Testis (tissue), 3 donors: ENCODE measurements around the gene TET2. TPM values are rescaled to one million over a fixed set of nuclear protein-coding genes. Genes with fewer than 3 reads are reported as not detected.

Experiments used
- DNase-seq: peaks from one replicate; pipeline ENCODE4 v3.0.0-alpha.2; 2019
- H3K27ac ChIP-seq, 2 donors: fragments of 200-600 bp; sonication (generic); one replicate each; pipeline ENCODE4 v1.5.1; 2019
- H3K27me3 ChIP-seq: fragments of 200-600 bp; sonication (generic); one replicate; pipeline ENCODE4 v1.5.1; 2019
- H3K36me3 ChIP-seq: fragments of 200-600 bp; sonication (generic); one replicate; pipeline ENCODE4 v1.5.1; 2017; ENCODE audit warnings: low read depth; ENCODE audit errors: missing control alignments
- H3K4me1 ChIP-seq: fragments of 200-600 bp; sonication (generic); one replicate; pipeline ENCODE4 v1.5.1; 2019
- H3K4me3 ChIP-seq, 2 donors: fragments of 200-600 bp; sonication (generic); one replicate each; pipeline ENCODE4 v1.5.1; 2017 to 2019
- H3K9me3 ChIP-seq: fragments of 200-600 bp; sonication (generic); one replicate; pipeline ENCODE4 v1.5.1; 2017
- CTCF ChIP-seq, 3 experiments: fragments of 450-650 bp in 2 of 3; fragments of 200-600 bp in 1 of 3; sonication (generic) in 1 of 3; IDR thresholded peaks; one replicate each; pipeline ENCODE4 v1.5.1; 2016 to 2019; ENCODE audit warnings: antibody characterized with exemption in 3 of 3, mild to moderate bottlenecking in 2 of 3, moderate library complexity in 1 of 3
- POLR2A ChIP-seq: fragments of 450-650 bp; IDR thresholded peaks from one replicate; pipeline ENCODE4 v1.6.1; 2017; ENCODE audit warnings: antibody characterized with exemption, mild to moderate bottlenecking, moderate library complexity
- WGBS, 2 donors: methylation state at CpG; one replicate each; pipeline ENCODE4 v1.1.5; 2018; 5-methylcytosine and 5-hydroxymethylcytosine counted together
- intact Hi-C: fragments of 100-400 bp; cut with DNase I; formaldehyde crosslinking; loops from one replicate; pipeline ENCODE4 v1.15.1; 2023; ENCODE audit warnings: low total_unique reads
- polyA plus RNA-seq: library from polyadenylated mRNA; stranded (reverse); fragments of 350-450 nt; fragmentation: Illumina TruSeq; extraction: RNeasy Lipid Tissue Mini Kit (QIAGEN cat#74804); gene quantifications from one replicate; pipeline ENCODE4 v1.2.3, GENCODE V29; 2014; ENCODE audit warnings: low read depth, low replicate concordance; ENCODE audit not compliant: insufficient read depth
- total RNA-seq, 2 donors: library from RNA; depleted of rRNA; stranded (reverse); fragments of >200 nt; gene quantifications; one replicate each; pipeline ENCODE4 v1.2.3, GENCODE V29; 2016

TET2 gene
- total and polyA plus RNA-seq, 3 donors from 2014 or later: 2.8 to 17.5 (median 17.1) TPM

- H3K27me3 ChIP-seq: no peaks in the 10 kb centered on the region
- no peak for DNase-seq
- 80 to 82% methylated on average over 1 of the region's 1 CpG for WGBS, 2 donors
- no peak overlapping the region for H3K4me3 ChIP-seq
- TF ChIP-seq CTCF (IDR thresholded peaks at IDR 0.05) (no peak), POLR2A (no peak)
- H3K4me1 ChIP-seq: no peaks in the 10 kb centered on the region
- H3K9me3 ChIP-seq: no peaks in the 10 kb centered on the region
- intact Hi-C loops: no loop called here
- H3K27ac ChIP-seq: no peak overlapping the region
- no peaks in the 10 kb centered on the region for H3K36me3 ChIP-seq
Measured at GRCh38 chr4:105277702-105278101, 131.0 kb downstream of the TET2 start.

GRCh38 chr4:105279314-105279713 is 132.6 kb downstream of the TET2 start:
- Histone ChIP-seq H3K4me3 (no peak overlapping the region), H3K4me1 (no peaks in the 10 kb centered on the region), H3K27me3 (no peaks in the 10 kb centered on the region), H3K27ac (no peak overlapping the region), H3K36me3 (no peaks in the 10 kb centered on the region), H3K9me3 (no peaks in the 10 kb centered on the region)
- intact Hi-C loops: no loop called here
- no peak for DNase-seq
- WGBS, 2 donors: 89 to 94% methylated on average over 1 of the region's 1 CpG
- TF ChIP-seq CTCF (IDR thresholded peaks at IDR 0.05) (no peak), POLR2A (no peak)

- Histone ChIP-seq H3K27me3 (no peaks in the 10 kb centered on the region), H3K27ac (no peak overlapping the region), H3K9me3 (no peaks in the 10 kb centered on the region), H3K4me1 (no peaks in the 10 kb centered on the region), H3K4me3 (no peak overlapping the region), H3K36me3 (no peaks in the 10 kb centered on the region)
- DNase-seq: no peak
- no peak for TF ChIP-seq POLR2A
- TF ChIP-seq CTCF (IDR thresholded peaks at IDR 0.05): no peak
- 13 to 39% methylated on average over 1 of the region's 1 CpG for WGBS, 2 donors
- intact Hi-C loops: no loop called here
Measured at GRCh38 chr4:105280338-105281123, 133.9 kb downstream of the TET2 start.

- intact Hi-C loops: no loop called here
- Histone ChIP-seq H3K4me1 (no peaks in the 10 kb centered on the region), H3K36me3 (no peaks in the 10 kb centered on the region), H3K27ac (no peak overlapping the region), H3K4me3 (no peak overlapping the region), H3K27me3 (no peaks in the 10 kb centered on the region), H3K9me3 (no peaks in the 10 kb centered on the region)
- DNase-seq: no peak
- TF ChIP-seq CTCF (IDR thresholded peaks at IDR 0.05) (no peak), POLR2A (no peak)
- 75% methylated on average over 5 of the region's 5 CpGs for WGBS, 2 donors
Measured at GRCh38 chr4:105281124-105281415, 134.4 kb downstream of the TET2 start.

GRCh38 chr4:105282489-105282888 is 135.8 kb downstream of the TET2 start:
- no peak for DNase-seq
- 84 to 85% methylated on average over 3 of the region's 3 CpGs for WGBS, 2 donors
- no peaks in the 10 kb centered on the region for H3K36me3 ChIP-seq
- H3K4me3 ChIP-seq: no peak overlapping the region
- H3K9me3 ChIP-seq: no peaks in the 10 kb centered on the region
- H3K27me3 ChIP-seq: no peaks in the 10 kb centered on the region
- TF ChIP-seq CTCF (IDR thresholded peaks at IDR 0.05) (no peak), POLR2A (no peak)
- intact Hi-C loops: no loop called here
- H3K4me1 ChIP-seq: no peaks in the 10 kb centered on the region
- H3K27ac ChIP-seq: no peak overlapping the region
